HG03342 (cell line): ENCODE measurements around the gene CLEC4M.
"Not testable (repeated sequence)": the region's sequence is repeated elsewhere in the genome, so short reads cannot be mapped to it uniquely, and the experiment has no call there.

Experiments used
- ATAC-seq: cut with Tn5 transposase; IDR thresholded peaks from one replicate; pipeline ENCODE4 v1.9.1; 2021; ENCODE audit warnings: mild to moderate bottlenecking, moderate library complexity; ENCODE audit not compliant: unreplicated experiment

The CLEC4M gene

DNA sequence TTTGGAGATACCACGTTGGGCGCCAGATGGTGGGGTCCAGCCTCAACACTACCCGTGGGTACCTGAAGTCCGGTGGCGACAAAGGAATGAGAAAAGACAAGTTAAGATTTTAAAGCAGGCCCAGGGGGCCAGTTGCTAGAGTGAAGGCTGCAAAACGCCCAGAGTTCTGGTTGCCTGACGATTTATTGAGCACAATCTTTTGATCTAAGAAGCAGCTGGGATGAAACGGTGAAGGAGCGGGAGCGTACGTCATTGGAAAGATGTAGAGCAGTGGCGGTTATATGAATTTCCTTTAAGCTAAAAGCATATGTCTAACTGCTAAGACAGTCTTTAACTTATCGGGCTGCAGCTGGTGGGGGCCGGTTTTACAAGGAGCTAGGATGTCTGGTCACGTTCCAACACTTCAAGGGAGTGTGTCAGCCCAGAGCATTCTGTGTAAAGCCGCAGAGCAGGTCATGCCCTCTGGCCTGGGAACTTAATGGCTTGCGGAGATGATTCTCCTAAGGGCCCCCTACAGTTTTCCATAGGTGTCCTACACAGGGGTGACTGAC, 38.1 kb downstream of the CLEC4M start:
- no peak for ATAC-seq

DNA sequence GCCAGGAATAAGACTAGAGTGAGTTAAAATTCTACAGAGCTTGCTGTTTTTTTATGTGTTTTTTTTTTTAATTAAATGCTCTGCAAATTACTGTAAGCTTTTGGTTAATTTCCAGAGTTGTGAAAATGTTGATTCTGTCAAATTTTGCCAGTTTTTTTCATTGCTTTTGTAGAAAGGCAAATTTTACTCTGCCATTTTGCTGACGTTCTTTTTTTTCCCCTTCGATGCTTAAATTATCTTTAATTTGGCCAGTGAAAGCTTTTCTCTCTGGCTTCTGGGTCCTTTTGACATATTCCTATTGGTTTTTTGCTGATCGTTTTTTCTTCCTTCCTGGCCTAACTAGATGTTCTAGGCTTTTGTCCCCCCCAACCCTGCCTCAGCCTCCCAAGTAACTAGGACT, 43.2 kb downstream of the CLEC4M start:
- ATAC-seq = no peak

DNA sequence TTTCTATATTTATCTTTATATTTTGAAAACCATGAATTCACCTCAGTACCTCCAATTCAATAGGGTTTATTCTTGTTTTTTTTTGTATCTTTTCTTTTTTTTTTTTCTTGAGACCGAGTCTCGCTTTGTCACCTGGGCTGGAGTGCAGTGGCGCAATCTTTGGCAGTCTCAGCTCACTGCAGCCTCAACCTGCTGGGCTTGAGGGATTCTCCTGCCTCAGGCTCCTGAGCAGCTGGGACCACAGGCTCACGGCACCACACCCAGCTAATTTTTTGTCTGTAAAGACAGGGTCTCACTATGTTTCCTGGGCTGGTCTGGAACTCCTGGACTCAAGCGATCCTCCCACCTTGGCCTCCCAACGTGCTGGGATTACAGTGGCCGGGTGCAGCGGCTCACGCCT, 43.8 kb downstream of the CLEC4M start:
- no peak for ATAC-seq

DNA sequence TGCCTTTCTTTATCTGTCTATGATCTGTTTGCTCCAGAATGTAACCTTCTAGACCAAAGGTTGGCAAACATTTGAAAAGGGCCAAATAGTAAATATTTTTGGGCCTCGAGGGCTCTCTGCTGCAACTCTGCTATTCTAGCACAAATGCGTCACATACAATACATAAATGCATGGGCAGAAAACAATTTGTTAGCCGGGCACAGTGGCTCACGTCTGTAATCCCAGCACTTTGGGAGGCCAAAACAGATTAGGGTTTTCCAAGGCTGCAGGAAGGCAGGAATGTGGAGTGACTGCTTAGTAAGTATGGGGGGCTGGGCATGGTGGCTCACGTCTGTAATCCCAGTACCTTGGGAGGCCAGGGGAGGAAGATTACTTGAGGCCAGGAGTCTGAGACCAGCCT, 45.1 kb downstream of the CLEC4M start:
- ATAC-seq = no peak

DNA sequence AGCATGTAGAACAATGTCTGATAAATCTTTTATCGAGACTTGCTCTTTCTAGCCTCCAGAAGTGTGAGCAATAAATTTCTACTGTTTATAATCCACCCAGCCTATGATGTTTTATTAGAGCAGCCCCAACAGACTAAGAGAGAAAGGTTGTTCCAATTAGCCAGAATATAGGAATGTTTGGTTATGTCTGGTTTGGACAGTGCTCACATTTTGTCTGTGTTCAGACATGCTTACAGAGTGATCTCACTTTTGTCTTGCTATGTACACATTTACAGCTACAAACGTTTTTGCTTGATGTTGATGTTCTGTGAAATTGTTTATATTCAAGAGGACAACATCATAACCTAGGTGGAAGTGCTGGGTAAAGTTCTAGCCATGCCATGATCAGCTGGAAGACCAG, 48.9 kb downstream of the CLEC4M start:
- ATAC-seq = no peak

DNA sequence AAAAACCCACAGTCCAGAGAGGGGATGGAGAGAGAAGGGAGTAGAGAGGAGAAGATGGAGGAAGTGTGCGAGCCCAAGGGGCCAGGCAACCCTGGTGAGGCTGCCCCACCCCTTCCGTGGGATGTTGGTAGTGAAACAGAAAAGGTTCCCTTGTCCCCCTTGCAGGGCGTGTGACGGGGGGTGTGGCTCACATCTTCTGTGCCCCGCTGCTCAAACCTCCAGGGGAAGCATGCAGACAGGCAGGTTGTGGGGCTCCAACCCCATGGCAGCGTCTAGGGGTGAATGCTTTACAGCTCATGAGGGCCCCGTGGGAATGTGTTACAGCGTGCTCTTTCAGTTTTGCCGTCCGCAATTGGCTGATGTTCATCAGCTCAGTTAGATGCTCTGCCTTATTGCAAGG, 52.3 kb downstream of the CLEC4M start:
- no peak for ATAC-seq

DNA sequence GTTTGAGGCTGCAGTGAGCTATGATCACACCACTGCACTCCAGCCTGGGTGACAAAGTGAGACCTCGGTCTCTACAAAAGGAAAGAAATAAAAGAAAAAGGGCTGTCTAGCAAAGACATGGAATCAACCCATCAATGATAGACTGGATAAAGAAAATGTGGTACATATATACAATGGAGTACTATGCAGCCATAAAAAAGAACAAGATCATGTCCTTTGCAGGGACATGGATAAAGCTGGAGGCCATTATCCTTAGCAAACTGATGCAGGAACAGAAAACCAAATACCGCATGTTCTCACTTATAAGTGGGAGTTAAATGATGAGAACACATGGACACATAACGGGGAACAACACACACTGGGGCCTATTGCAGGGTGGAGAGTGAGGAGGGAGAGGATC, 53.0 kb downstream of the CLEC4M start:
- not testable (repeated sequence) for ATAC-seq

DNA sequence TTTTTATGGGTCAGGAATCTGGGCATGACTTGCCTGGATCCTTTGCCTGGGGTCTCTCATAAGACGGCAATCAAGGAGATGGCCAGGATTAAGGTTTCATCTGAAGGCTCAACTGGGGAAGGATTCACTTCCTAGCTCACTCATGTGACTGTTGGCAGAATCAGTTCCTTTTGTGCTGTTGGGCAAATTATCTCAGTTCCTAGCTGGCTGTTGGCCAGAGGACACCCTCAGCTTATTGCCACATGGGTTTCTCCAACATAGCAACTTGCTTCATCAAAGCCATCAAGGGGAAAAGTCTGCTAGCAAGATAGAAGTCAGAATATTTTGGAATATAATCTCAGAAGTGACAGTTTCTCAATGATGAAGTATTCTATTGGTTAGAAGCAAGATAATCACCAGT, 54.8 kb downstream of the CLEC4M start:
- no peak for ATAC-seq

DNA sequence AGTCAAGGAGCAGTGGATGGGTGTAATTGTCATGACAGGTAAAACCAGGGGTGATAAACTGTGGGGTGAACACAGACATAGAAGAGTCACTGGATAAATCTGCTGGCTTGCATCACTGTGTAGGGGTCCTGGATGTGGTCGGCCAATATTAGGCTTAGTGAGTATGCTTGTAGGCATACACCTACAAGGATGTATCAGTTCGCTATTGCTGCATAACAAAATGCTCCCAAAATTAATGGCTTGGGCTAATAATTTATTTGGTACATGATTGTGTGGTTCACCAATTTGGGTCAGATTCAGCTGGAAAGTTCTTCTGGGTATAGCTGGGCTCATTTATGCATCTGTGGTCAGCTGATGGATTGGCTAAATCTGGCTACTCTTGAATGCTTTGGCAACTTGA, 55.8 kb downstream of the CLEC4M start:
- ATAC-seq = no peak
